ENCODE data around the gene SLC27A5. TPM values are rescaled to one million over a fixed set of nuclear protein-coding genes. Genes with fewer than 3 reads are reported as not detected.

SLC27A5 gene
- total and polyA plus RNA-seq, 2 of the 13 experiments (the other 11 are each of a cell fraction or from before 2014, with no cell fraction given), result 30.3 to 40.2 TPM

DNA sequence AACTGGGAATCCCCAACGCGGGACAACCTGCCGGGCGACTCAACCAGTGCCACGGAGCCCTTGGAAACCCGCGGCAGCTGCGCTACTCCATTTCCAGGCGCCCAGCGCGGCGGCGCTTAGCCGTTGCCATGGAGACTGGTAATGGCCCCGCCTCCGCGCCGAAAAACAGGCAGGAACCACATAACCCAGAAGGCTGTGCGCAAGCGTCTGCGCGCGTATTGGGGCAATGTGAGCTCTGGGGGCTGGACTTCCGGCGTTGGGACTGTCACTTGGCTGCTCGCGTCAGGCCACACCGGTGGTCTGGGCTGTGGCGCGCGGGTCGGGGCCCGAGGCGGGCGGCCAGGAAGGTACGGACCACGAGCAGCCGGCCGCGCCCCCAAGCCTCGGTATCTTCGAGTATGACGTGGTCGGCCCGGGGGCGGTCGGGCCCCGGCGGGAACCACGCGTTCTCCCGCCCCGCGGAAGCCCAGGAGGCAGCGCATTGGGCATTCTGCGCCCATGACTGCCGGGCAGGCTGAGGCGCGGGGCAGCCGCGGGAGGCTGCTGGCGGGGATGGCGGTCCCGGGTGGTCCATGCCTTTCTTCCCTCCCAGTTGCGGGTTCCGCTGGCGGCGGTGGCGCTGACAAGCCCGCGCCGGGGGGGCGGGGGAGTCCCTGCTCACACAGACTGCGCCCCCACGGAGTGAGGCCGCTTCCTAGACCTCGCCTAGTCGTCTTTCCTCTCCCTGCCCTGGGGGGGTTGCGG lies 60.3 kb downstream of the SLC27A5 start, which contains the start of gene ZNF324B (continued):
- TF ChIP-seq, protein P1, sequence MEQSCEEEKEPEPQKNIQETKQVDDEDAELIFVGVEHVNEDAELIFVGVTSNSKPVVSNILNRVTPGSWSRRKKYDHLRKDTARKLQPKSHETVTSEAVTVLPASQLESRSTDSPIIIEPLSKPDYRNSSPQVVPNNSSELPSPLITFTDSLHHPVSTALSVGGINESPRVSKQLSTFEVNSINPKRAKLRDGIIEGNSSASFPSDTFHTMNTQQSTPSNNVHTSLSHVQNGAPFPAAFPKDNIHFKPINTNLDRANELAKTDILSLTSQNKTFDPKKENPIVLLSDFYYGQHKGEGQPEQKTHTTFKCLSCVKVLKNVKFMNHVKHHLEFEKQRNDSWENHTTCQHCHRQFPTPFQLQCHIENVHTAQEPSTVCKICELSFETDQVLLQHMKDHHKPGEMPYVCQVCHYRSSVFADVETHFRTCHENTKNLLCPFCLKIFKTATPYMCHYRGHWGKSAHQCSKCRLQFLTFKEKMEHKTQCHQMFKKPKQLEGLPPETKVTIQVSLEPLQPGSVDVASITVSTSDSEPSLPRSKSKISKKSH (CRISPR knock-in tag; IDR thresholded peaks at IDR 0.05; ENCODE audit: borderline replicate concordance), result no peak
- TF ChIP-seq FOXM1 (CRISPR knock-in tag; IDR thresholded peaks at IDR 0.05), result no peak
- TF ChIP-seq ZNF589 (CRISPR knock-in tag; conservative IDR thresholded peaks at IDR 0.05), result no peak
- peak; percentile 75; the same call in 1 of the 2 replicates for TF ChIP-seq TGIF2 (CRISPR knock-in tag; IDR thresholded peaks at IDR 0.05)
- TF ChIP-seq, protein P2, sequence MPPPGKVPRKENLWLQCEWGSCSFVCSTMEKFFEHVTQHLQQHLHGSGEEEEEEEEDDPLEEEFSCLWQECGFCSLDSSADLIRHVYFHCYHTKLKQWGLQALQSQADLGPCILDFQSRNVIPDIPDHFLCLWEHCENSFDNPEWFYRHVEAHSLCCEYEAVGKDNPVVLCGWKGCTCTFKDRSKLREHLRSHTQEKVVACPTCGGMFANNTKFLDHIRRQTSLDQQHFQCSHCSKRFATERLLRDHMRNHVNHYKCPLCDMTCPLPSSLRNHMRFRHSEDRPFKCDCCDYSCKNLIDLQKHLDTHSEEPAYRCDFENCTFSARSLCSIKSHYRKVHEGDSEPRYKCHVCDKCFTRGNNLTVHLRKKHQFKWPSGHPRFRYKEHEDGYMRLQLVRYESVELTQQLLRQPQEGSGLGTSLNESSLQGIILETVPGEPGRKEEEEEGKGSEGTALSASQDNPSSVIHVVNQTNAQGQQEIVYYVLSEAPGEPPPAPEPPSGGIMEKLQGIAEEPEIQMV (CRISPR knock-in tag; IDR thresholded peaks at IDR 0.05; ENCODE audit: low read depth), result no peak
- TF ChIP-seq MZF1 (CRISPR knock-in tag; IDR thresholded peaks at IDR 0.05; ENCODE audit: borderline replicate concordance), result no peak
- TF ChIP-seq HDAC2 (CRISPR knock-in tag; IDR thresholded peaks at IDR 0.05), result no peak; the same call in 1 of the 2 replicates
- peak; percentile 41; the same call in 1 of the 2 replicates for TF ChIP-seq ZNF605 (CRISPR knock-in tag; IDR thresholded peaks at IDR 0.05)
- TF ChIP-seq HNRNPUL1 (IDR thresholded peaks at IDR 0.05; ENCODE audit: low read depth, low read length), result no peak
- TF ChIP-seq SALL2 (CRISPR knock-in tag; IDR thresholded peaks at IDR 0.05), result peak; percentile 47; the same call in 1 of the 2 replicates
- TF ChIP-seq SMAD1 (CRISPR knock-in tag; IDR thresholded peaks at IDR 0.05; ENCODE audit: borderline replicate concordance, low read depth), result no peak
- TF ChIP-seq ZBTB38 (CRISPR knock-in tag; IDR thresholded peaks at IDR 0.05), result no peak; the same call in 1 of the 2 replicates
- TF ChIP-seq, protein P3, sequence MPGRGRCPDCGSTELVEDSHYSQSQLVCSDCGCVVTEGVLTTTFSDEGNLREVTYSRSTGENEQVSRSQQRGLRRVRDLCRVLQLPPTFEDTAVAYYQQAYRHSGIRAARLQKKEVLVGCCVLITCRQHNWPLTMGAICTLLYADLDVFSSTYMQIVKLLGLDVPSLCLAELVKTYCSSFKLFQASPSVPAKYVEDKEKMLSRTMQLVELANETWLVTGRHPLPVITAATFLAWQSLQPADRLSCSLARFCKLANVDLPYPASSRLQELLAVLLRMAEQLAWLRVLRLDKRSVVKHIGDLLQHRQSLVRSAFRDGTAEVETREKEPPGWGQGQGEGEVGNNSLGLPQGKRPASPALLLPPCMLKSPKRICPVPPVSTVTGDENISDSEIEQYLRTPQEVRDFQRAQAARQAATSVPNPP (CRISPR knock-in tag; IDR thresholded peaks at IDR 0.05), result no peak
- TF ChIP-seq, protein P4, sequence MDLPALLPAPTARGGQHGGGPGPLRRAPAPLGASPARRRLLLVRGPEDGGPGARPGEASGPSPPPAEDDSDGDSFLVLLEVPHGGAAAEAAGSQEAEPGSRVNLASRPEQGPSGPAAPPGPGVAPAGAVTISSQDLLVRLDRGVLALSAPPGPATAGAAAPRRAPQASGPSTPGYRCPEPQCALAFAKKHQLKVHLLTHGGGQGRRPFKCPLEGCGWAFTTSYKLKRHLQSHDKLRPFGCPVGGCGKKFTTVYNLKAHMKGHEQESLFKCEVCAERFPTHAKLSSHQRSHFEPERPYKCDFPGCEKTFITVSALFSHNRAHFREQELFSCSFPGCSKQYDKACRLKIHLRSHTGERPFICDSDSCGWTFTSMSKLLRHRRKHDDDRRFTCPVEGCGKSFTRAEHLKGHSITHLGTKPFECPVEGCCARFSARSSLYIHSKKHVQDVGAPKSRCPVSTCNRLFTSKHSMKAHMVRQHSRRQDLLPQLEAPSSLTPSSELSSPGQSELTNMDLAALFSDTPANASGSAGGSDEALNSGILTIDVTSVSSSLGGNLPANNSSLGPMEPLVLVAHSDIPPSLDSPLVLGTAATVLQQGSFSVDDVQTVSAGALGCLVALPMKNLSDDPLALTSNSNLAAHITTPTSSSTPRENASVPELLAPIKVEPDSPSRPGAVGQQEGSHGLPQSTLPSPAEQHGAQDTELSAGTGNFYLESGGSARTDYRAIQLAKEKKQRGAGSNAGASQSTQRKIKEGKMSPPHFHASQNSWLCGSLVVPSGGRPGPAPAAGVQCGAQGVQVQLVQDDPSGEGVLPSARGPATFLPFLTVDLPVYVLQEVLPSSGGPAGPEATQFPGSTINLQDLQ (CRISPR knock-in tag; IDR thresholded peaks at IDR 0.05), result no peak
- no peak for TF ChIP-seq CCDC6 (CRISPR knock-in tag; IDR thresholded peaks at IDR 0.05)
- TF ChIP-seq, protein P5, sequence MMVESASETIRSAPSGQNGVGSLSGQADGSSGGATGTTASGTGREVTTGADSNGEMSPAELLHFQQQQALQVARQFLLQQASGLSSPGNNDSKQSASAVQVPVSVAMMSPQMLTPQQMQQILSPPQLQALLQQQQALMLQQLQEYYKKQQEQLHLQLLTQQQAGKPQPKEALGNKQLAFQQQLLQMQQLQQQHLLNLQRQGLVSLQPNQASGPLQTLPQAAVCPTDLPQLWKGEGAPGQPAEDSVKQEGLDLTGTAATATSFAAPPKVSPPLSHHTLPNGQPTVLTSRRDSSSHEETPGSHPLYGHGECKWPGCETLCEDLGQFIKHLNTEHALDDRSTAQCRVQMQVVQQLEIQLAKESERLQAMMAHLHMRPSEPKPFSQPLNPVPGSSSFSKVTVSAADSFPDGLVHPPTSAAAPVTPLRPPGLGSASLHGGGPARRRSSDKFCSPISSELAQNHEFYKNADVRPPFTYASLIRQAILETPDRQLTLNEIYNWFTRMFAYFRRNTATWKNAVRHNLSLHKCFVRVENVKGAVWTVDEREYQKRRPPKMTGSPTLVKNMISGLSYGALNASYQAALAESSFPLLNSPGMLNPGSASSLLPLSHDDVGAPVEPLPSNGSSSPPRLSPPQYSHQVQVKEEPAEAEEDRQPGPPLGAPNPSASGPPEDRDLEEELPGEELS (CRISPR knock-in tag; IDR thresholded peaks at IDR 0.05), result no peak
- TF ChIP-seq SIN3A (IDR thresholded peaks at IDR 0.05; ENCODE audit: borderline replicate concordance, low read depth, low read length), result peak; percentile 92

Measured in HepG2 (cell line).